Mesodermal cell (in vitro differentiated cells): Measurements from ENCODE around the gene DENND4A.
"Not testable (repeated sequence)": the region's sequence is repeated elsewhere in the genome, so short reads cannot be mapped to it uniquely, and the experiment has no call there.

ENCODE experiments used
- H3K27ac ChIP-seq: 2 replicates; pipeline ENCODE4 v1.7.0; 2013; ENCODE audit warnings: mild to moderate bottlenecking, low read depth, low read length, moderate library complexity; ENCODE audit not compliant: severe bottlenecking
- H3K36me3 ChIP-seq: 2 replicates; pipeline ENCODE4 v1.7.1; 2013; ENCODE audit warnings: mild to moderate bottlenecking, low read length, moderate library complexity; ENCODE audit not compliant: control insufficient read depth, insufficient read depth
- H3K4me1 ChIP-seq: one replicate; pipeline ENCODE4 v1.7.1; 2013; ENCODE audit warnings: mild to moderate bottlenecking, low read length; ENCODE audit not compliant: insufficient read depth, control insufficient read depth, poor library complexity, severe bottlenecking
- H3K4me3 ChIP-seq: 2 replicates; pipeline ENCODE4 v1.7.0; 2013; ENCODE audit warnings: low read length, control low read depth, mild to moderate bottlenecking; ENCODE audit not compliant: insufficient read depth, poor library complexity, severe bottlenecking; ENCODE audit errors: extremely low read depth
- H3K9me3 ChIP-seq: 2 replicates; pipeline ENCODE4 v1.7.1; 2013; ENCODE audit warnings: mild to moderate bottlenecking, low read length, moderate library complexity; ENCODE audit not compliant: control insufficient read depth
- WGBS, 2 experiments: methylation state at CpG; one replicate each; pipeline ENCODE4 v1.1.5; 2013; ENCODE audit warnings: missing lambda C conversion rate in 2 of 2; ENCODE audit not compliant: insufficient coverage in 2 of 2; 5-methylcytosine and 5-hydroxymethylcytosine counted together

Gene DENND4A

GRCh38 chr15:65752151-65752700 lies 39.9 kb downstream of the DENND4A start:
- Histone ChIP-seq H3K36me3 (no peaks in the 10 kb centered on the region), H3K4me3 (no peak overlapping the region), H3K4me1 (no peaks in the 10 kb centered on the region), H3K27ac (no peak overlapping the region), H3K9me3 (no peaks in the 10 kb centered on the region)
- WGBS, 2 experiments: no CpG with 5 or more reads among the region's 7 CpGs

GRCh38 chr15:65751431-65751830 lies 40.7 kb downstream of the DENND4A start:
- 100% methylated on average over 1 to 2 of the region's 2 CpGs for whole genome bisulfite sequencing, 2 experiments

GRCh38 chr15:65747265-65747664 lies 44.8 kb downstream of the DENND4A start:
- Histone ChIP-seq H3K9me3 (no peaks in the 10 kb centered on the region), H3K36me3 (no peaks in the 10 kb centered on the region), H3K4me1 (no peaks in the 10 kb centered on the region), H3K4me3 (no peak overlapping the region), H3K27ac (no peak overlapping the region)

More at GRCh38 chr15:65751431-65751830, 40.7 kb downstream of the DENND4A start:
- Histone ChIP-seq H3K27ac (no peak overlapping the region), H3K4me3 (no peak overlapping the region), H3K4me1 (no peaks in the 10 kb centered on the region), H3K9me3 (no peaks in the 10 kb centered on the region), H3K36me3 (no peaks in the 10 kb centered on the region)

DNA sequence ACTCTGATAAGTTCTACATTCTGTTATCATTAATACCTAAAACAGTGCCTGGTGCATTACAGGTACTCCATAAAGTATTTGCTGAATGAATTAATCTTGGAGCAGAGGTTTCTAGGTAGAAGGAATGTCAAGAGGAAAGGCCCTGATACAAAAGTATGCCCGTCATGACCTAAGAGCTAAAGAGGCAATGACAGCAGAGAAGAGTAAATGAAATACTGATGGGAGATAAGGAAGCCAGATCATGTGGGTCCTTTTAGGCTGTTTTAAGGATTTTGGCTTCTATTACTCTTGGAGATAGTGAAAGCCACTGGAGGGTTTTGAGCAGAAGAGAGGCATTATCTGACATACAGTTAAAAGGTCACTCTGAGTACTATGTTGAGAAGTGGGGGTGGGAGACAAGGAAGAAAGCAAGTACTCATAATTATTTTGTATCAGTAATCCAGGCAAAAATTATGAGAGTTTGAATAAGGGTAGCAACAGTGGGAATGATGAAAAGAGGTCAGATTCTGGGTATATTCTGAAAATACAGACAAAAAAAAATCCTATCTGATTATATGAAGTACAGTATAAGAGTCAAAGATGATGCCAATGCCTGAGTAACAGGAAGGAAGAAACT lies 48.3 kb downstream of the DENND4A start:
- no peaks in the 10 kb centered on the region for H3K9me3 ChIP-seq
- no peaks in the 10 kb centered on the region for H3K36me3 ChIP-seq
- H3K27ac ChIP-seq: no peak overlapping the region
- no peaks in the 10 kb centered on the region for H3K4me1 ChIP-seq
- no peak overlapping the region for H3K4me3 ChIP-seq
- 71 to 73% methylated on average over 1 of the region's 1 CpG for WGBS, 2 experiments

- peaks cover 4% of the 10 kb centered on the region for H3K36me3 ChIP-seq
- H3K4me3 ChIP-seq: no peak overlapping the region
- WGBS, 2 experiments: 100% methylated on average over 1 to 2 of the region's 5 CpGs
- no peak overlapping the region for H3K27ac ChIP-seq
- H3K9me3 ChIP-seq: no peaks in the 10 kb centered on the region
- H3K4me1 ChIP-seq: no peaks in the 10 kb centered on the region
Measured at GRCh38 chr15:65740148-65740547, 51.9 kb downstream of the DENND4A start.

DNA sequence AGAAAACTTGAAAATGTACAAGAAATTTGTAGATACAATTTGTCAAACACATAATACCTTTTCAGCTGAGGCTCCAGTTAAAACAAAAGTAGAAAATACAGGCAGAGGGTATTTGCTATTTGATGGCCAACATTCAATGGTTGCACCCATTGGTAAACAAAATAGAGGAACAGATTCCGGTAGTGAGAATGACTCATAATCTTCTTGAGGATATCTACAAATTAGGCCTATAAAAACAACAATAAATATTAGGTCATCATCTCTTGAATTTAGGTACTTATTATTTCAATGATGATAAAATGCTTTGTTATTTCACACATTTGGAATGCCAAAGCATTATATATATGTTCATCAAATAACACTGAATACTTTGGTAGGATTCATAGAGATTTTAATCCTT lies 53.4 kb downstream of the DENND4A start:
- Histone ChIP-seq H3K4me1 (no peaks in the 10 kb centered on the region), H3K27ac (no peak overlapping the region), H3K36me3 (peaks cover 4% of the 10 kb centered on the region), H3K4me3 (no peak overlapping the region), H3K9me3 (no peaks in the 10 kb centered on the region)
- whole genome bisulfite sequencing, 2 experiments: no CpG with 5 or more reads among the region's 1 CpG

DNA sequence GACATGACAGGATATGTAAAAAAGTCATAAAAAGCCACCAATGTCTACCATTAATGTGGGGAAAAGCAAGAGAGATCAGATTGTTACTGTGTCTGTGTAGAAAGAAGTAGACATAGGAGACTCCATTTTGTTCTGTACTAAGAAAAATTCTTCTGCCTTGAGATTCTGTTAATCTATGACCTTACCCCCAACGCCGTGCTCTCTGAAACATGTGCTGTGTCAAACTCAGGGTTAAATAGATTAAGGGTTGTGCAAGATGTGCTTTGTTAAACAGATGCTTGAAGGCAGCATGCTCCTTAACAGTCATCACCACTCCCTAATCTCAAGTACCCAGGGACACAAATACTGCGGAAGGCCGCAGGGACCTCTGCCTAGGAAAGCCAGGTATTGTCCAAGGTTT lies 58.5 kb downstream of the DENND4A start:
- H3K9me3 ChIP-seq, H3K4me1 ChIP-seq, H3K27ac ChIP-seq, H3K4me3 ChIP-seq, H3K36me3 ChIP-seq: not testable (repeated sequence)
- WGBS, 2 experiments: no CpG with 5 or more reads among the region's 4 CpGs

GRCh38 chr15:65732698-65733097 lies 59.4 kb downstream of the DENND4A start:
- 92 to 100% methylated on average over 1 of the region's 2 CpGs for WGBS, 2 experiments
- Histone ChIP-seq H3K9me3 (no peaks in the 10 kb centered on the region), H3K4me1 (no peaks in the 10 kb centered on the region), H3K27ac (no peak overlapping the region), H3K36me3 (peaks cover 8% of the 10 kb centered on the region), H3K4me3 (no peak overlapping the region)

DNA sequence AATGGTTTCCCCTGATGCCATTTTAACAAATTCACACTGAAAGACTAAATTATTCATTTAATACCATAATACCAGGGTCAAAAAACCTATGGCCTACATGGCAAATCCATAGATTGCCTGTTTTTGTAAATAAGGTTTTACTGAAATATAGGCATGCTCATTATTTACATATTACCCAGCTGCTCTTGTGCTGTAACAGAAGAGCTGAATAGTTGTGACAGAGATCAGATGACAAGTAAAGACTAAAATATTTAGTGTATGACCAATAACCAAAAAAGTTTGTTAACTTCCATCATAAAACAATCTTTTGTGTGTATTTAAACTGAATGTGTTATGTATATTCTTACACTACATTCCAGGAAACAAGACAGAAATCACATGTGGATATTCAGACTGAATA lies 60.2 kb downstream of the DENND4A start:
- H3K4me1 ChIP-seq: no peaks in the 10 kb centered on the region
- H3K27ac ChIP-seq: no peak overlapping the region
- H3K9me3 ChIP-seq: no peaks in the 10 kb centered on the region
- peaks cover 7% of the 10 kb centered on the region for H3K36me3 ChIP-seq
- H3K4me3 ChIP-seq: no peak overlapping the region

DNA sequence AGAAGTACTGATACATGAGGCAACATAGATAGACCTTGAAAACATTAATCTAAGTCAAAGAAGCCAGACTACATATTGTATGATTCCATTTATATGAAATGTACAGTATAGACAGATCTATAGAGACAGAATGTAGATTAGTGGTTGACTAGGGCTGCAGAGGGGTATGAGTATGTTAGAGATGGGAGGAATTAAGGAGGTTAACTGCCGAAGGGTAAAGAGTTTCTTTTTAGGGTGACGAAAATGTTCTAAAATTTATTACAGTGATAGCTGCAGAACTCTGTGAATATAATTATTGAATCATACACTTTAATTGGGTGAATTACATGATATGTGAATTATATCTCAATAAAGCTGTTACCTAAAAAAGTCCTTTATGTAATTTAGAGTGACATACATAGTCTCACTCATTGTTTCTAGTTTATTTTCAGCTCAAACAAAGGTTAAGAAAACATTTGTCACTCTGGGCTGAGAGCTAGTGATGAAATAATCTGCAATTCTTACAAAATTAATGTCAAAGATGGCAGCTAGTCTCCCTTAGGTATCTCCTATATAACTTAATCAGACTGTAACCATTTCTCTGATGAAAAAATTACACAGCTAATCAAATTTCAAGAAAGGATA lies 61.4 kb downstream of the DENND4A start:
- Histone ChIP-seq H3K36me3 (peaks cover 4% of the 10 kb centered on the region), H3K4me1 (no peaks in the 10 kb centered on the region), H3K27ac (no peak overlapping the region), H3K4me3 (no peak overlapping the region), H3K9me3 (no peaks in the 10 kb centered on the region)
- 100% methylated on average over 1 of the region's 2 CpGs; no CpG with 5 or more reads in 1 of the 2 experiments for WGBS, 2 experiments

- Histone ChIP-seq H3K27ac (no peak overlapping the region), H3K36me3 (peaks cover 4% of the 10 kb centered on the region), H3K9me3 (no peaks in the 10 kb centered on the region), H3K4me1 (no peaks in the 10 kb centered on the region), H3K4me3 (no peak overlapping the region)
- WGBS, 2 experiments: no CpG with 5 or more reads among the region's 3 CpGs
Measured at GRCh38 chr15:65724464-65725215, 67.5 kb downstream of the DENND4A start.
